Measurements from ENCODE around the gene ADAT1.

ADAT1 gene

DNA sequence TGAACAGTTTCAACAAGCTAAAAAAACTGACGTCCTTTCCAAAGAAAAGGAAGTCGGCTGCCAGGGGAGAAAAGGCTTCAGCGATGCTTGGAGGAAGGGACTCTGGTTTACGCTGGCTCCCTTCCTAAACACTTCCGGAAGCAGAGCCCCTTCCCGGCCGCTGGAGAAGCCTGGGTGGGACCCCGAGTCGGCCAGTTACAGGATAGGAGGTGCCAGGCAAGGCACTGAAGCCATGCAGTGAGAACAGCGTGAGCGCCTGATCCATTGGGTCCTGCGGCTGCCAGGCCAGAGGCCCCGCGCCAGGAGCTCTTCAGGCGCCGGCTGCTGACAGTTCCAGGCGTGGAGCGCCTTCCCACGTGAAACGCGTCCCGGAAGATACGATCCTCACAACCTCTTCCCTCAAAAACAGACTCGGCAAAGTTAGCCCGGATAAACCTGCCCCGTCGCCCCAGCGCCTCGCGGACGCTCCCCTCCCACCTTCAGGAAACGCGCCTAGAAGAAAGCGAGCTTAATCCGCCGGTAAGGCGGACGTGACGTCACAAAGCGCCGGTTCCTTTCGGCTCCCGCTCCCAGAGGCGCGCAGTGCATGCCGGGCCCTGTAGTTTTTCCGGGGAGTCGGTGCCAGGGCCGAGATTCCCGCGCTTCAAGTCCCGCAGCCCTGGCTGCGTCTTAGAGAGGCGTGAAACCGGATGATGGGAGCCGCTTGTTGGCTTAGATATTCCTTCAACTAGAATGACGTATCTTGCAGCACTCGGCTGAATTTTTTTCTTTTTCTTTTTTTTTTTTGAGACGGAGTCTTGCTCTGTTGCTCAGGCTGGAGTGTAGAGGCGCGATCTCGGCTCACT lies at the start of gene ADAT1:
Gene ADAT1, minus strand, starts transcription at position 521 of the 845 bp plus-strand sequence. CDS start 2,482 bp downstream, outside the sequence.
- DNase-seq = peak; percentile 98

GRCh38 chr16:75667503-75667902 lies 44.4 kb upstream of the ADAT1 start:
- no peak for DNase-seq

GRCh38 chr16:75660726-75661302 lies 37.7 kb upstream of the ADAT1 start:
- no peak for DNase-seq

DNA sequence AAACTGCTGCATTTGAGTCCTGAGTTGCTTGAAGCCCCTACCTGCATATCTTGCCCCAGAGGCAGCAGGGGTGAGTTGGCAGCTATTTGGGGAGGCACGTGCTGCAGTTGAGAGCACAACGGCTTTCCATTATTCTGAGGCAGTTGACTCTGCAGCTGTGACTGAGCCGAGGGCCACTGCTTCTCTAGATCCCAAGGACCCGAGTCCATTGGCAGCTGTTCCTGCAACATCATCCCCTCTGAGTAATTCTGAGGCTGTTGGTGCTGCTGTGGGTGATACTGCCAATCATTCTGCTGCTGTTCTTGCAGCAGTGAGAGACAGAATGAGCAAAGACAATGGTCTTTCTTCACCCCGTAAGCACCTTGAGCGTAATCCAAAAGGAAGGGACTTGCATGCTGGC lies 37.2 kb upstream of the ADAT1 start:
- DNase-seq = no peak

DNA sequence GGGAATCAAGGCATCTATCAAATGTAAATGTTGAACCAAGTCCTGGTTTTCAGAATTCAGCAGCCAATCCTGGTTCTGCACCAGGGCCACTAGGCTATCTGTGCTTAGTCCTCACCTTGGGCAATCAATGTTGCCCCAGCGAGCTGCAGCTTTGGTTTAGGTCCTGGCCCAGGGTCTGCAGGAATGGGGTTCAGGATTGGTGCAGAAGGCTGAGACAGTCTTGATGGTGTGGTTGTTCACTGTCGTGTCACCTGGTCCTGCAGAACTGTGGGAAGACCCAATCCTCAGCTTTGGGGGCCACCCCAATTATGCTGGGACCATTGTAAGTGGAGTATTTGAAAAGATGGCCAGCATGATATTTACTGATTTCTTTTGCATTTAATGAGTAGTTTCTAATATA lies 35.1 kb upstream of the ADAT1 start:
- DNase-seq = no peak

DNA sequence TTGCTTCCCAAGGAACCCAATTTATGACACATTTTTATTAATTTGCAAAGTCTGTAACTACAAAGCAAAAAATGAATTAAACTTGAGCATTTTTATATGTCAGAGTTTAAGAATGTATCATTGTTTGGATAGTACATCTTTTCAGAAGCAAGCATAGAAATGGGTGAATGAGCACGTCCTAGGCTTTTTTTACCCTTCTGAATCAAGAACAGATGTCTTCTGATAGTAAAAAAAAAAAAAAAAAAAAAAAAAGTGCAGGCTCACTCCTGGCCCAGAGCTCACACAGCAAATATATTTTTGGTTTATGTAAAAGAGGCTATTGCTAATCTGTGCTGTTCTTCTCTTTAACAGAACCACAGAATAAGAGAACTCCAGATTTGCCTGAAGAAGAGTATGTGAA lies 30.8 kb upstream of the ADAT1 start:
- no peak for DNase-seq

DNA sequence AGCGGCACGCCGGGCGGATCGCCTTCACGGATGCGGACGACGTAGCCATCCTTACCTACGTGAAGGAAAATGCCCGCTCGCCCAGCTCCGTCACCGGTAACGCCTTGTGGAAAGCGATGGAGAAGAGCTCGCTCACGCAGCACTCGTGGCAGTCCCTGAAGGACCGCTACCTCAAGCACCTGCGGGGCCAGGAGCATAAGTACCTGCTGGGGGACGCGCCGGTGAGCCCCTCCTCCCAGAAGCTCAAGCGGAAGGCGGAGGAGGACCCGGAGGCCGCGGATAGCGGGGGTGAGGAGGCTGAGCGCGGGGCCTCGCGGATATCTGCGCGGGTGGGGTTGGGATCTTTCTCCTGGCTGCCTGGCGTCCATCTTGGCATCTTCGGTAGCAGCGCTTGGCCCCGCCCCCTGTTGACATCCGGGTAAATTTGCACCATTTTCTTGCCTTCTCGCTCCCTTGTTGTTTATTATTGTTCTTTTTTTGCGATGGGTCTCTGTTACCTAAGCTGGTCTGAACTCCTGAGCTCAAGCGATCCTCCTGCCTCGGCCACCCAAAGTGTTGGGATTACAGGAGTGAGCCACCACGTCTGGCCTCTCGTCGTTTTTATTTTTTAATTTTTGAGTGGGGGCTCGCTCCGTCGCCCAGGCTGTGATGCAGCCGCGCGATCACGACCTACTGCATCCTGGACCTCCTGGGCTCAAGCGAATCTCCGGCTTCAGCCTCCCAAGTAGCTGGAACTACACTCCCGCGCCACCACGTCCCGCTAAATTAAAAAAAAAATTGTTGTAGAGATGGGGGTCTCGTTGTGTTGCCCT lies 25.4 kb upstream of the ADAT1 start:
- peak; percentile 88 for DNase-seq

DNA sequence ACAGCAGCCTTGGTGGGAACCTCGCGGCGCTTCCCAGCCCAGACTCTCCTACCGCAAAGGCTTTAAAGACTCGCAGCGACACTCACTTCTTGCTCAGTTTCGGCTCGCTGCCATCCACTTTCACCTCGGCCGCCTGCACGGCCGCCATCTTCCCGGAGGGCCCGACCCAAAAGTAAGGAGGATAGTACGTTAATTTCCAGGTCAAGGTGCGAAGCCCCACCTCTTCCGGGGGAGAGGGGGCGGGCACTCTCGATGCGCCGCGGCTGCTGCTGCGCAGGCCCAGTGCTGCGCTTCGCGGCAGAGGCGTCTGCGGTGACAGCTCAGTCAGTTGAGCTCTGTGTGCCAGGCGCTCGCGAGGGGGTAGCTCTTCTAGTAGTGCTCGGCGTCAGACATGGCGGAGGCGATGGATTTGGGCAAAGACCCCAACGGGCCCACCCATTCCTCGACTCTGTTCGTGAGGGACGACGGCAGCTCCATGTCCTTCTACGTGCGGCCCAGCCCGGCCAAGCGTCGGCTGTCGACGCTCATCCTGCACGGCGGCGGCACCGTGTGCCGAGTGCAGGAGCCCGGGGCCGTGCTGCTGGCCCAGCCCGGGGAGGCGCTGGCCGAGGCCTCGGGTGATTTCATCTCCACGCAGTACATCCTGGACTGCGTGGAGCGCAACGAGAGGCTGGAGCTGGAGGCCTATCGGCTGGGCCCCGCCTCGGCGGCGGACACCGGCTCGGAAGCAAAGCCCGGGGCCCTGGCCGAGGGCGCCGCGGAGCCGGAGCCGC lies 24.6 kb upstream of the ADAT1 start, which contains the start of the genes KARS1 and TERF2IP:
Gene KARS1, minus strand, starts transcription at position 174 of the 773 bp plus-strand sequence. Its CDS starts 26 bp downstream, at position 148.
Gene TERF2IP, plus strand, starts transcription at position 282 of the 773 bp plus-strand sequence. Its CDS starts 110 bp downstream, at position 392.
- peak; percentile 96 for DNase-seq

DNA sequence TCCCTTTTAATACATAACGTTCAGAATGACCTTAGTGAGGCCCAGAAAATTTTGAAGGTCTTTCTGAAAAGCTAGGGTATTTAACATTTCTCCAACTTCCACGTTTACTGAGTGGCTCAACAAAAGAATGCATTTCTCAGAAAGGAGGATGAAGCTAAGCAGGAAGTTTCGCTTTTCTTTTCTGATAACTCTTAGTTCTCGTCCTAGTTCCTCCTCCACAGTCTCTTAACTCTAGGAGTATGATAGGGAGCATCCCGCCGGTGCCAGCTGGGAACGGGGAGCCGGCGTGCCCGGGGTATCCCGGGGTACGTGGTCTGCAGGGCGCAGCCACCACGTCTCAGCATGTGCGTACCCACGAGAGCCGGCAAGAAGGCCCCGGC lies 24.0 kb upstream of the ADAT1 start:
- DNase-seq = no peak

DNA sequence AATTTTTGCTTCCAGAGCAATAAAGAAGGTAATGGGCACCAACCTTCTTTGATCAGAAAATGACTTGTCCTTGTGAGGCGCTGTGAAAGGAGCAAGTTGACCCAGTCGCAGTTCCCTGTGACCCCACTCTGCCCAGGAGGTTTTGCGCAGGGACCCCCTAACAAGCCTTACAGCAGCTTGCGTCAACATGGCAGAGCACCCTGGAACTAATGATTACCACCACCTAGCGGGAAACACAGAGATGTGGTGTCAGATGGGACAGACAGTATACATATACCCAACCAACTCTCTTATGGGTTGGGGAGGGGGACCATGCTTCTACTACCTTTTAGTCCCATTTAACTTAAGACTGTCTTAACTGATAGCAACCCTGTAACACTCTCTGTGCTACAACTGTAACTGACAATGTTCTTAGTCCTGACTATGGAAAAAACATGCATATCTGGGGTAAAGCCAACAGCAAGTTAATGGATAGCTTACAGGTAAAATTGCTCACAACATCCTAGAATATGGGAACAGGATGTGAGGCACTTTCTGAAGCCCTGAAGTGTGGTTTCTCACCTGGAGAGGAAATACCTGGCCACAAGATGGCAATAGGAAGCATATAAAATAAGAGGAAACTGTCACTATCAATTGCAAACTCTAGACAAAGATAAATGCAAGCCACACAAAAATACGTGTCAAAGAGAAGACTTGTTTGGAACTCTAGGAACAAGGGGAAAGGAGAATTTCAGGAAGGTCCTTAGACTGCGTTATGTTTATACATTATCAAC lies 21.3 kb upstream of the ADAT1 start:
- DNase-seq = peak; percentile 57

DNA sequence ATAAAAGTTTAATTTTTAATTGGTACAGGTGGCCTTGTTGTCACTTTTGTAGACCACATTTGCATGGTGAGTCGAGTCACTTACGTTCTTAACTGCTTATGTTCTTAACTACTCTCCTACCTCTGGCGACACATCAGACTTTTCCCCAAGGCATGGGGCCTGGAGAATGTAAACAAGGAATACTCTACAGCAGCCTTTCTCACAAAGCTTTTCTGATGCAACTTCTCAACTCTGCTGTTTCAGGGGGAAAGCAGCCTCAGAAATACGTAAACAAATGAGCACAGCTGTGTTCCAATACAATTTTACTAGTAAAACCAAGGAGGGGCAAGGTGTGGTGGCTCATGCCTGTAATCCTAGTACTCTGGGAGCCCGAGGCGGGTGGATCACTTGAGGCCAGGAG lies 17.5 kb upstream of the ADAT1 start:
- DNase-seq = no peak

- no peak for DNase-seq
These were observed 12.0 kb upstream of the ADAT1 start for GRCh38 chr16:75635036-75635435.

- no peak for DNase-seq
These were observed 9.8 kb upstream of the ADAT1 start for GRCh38 chr16:75632857-75633256.

DNA sequence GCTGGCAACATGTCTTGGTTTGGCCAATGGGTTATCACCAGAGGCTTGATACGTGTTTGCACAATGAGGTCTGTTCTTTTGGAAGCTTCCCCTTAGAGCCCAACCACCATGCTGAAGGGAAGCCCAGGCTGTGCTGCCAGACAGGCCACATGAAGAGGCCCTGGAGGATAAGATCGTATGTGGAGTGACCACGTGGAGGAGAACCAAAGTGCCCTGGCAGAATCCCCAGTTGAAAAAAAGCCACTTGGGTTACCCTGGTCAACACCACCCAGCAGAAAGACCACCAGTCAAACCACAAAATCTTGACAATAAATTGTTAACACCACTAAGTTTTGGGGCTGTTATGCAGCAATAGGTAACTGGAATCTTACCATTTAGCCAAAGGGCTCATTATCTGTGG lies 7.0 kb upstream of the ADAT1 start:
- DNase-seq = no peak

DNA sequence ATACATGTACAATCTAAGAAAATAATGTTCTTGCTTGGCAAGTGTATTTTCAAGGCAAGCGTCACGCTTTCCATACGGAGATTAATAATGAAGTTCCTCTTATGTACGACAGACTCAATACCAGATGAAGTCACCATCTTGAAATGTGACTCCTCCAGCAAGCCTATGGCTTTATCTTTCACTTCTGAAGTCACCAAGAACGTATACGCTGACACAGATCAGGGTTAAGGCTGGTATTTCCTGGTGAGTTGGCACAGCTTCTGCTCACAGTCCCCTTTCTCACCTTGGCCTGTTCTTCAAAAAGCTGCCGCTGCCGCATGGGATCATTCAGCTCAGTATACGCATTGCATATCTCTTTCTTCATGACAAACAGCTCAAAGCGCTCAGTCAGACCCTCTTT lies 6.1 kb upstream of the ADAT1 start:
- no peak for DNase-seq

DNA sequence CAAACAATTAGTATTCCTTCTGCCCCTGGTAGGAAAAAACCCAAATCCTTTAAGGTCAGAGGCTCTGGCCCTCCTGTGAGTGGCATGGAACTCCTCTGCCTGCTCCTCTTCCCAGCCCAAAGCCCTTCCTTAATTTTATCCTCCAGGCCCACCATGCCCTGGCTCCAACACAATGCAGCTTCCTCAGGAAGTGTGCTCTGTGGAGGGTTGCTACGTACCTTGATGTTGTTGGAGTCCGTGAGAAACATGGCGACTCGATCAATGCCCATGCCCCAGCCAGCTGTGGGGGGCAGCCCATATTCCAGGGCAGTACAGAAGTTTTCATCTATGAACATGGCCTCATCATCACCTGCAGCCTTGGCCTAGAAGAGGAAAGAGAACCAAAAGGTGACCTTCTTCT lies 5.3 kb upstream of the ADAT1 start:
- DNase-seq = no peak

GRCh38 chr16:75627851-75628250 lies 4.8 kb upstream of the ADAT1 start:
- DNase-seq = peak; percentile 42

DNA sequence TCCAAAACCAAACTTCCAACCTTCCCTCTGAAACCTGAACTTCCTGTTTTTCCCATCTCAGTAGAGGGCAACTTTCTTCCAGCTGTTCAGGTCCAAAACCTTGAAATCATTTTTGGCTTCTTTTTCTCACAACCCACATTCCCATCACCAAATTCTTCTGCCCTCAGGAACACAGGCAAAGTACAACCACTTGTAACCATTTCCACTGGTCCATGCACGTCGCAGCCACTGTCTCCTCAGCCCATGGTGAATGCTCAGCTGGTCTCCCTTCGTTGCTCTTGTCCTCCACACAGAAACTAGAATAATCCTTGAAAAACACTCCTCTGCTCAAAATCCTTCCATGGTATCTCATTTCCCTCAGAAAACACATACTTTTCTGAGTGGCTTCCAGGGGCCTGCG lies 3.7 kb upstream of the ADAT1 start:
- no peak for DNase-seq

GRCh38 chr16:75624921-75625334 lies 1.8 kb upstream of the ADAT1 start:
- no peak for DNase-seq

GRCh38 chr16:75621170-75621477 lies 2.0 kb downstream of the ADAT1 start:
- DNase-seq = peak; percentile 54

DNA sequence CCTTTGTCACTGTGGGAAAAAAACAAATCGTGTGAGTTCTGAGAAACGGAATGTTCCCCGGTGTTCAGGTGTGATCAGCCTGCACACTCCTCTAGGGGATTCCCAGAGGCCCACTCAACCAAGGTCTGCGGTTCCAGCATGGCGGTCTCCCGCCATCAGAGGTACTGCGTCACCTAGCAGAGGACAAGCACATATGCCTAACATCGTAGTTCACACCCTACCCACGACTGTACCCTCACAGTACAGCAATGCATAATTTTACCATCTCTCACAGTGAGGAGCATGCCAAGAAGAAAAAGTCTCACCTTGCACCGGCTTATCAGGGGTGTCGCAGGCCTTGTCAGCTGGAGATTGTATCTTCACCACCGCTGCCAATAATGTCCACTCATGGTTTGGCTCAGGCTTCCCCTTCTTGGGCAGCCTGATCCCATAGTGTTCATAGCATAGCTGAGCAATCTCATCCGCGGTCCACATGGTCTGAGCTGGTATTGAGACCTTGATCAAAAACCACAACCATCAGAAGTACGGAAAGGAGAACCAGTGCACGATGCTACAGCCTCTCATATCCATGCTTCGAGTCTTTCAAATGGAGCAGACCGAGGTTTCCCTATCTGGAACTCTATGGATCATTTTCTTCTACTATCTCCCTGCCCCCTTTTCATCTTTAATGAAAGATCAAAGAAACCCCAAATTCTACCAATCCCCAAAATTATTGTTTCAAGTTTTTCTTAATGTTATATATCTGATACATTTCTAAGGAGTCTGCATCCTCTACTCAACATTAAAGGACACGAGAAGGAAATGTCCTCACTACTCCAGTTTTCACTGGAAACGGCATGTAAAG lies 2.5 kb downstream of the ADAT1 start:
- DNase-seq = peak; percentile 82

Measured in CD4-positive, alpha-beta T cell treated with Interleukin-12 subunit alpha and Interleukin-12 subunit beta, for 1 hour (primary cell).